ENCODE results near the gene DIAPH2.

The DIAPH2 gene

DNA sequence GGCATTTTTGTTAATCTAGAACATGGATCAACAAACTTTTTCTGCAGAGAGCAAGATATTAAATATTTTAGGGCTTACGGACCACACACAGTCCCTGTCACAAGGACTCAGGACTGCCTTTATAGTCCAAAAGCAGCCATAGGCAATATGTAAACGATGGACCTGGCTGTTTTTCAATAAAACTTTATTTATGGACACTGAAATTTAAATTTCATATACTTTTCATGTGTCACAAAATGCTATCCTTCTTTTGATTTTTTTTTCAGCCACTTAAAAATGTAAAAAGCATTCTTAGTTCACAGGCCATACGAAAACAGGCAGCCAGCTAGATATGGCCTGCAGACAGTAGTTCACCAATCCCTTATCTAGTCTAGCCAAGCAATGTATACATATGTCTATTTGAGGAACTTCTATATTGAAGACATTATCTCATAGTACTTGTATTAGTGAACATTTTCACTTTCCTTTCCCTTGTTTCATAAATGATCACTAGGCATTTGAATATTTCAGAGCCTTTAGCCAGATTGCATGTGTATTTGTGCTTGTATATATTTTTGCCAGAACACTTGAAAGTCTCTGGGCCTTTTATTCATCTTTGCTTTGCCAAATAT lies 549.9 kb downstream of the DIAPH2 start:
- TF ChIP-seq, protein P1, sequence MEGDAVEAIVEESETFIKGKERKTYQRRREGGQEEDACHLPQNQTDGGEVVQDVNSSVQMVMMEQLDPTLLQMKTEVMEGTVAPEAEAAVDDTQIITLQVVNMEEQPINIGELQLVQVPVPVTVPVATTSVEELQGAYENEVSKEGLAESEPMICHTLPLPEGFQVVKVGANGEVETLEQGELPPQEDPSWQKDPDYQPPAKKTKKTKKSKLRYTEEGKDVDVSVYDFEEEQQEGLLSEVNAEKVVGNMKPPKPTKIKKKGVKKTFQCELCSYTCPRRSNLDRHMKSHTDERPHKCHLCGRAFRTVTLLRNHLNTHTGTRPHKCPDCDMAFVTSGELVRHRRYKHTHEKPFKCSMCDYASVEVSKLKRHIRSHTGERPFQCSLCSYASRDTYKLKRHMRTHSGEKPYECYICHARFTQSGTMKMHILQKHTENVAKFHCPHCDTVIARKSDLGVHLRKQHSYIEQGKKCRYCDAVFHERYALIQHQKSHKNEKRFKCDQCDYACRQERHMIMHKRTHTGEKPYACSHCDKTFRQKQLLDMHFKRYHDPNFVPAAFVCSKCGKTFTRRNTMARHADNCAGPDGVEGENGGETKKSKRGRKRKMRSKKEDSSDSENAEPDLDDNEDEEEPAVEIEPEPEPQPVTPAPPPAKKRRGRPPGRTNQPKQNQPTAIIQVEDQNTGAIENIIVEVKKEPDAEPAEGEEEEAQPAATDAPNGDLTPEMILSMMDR (IDR thresholded peaks at IDR 0.05), result no peak

DNA sequence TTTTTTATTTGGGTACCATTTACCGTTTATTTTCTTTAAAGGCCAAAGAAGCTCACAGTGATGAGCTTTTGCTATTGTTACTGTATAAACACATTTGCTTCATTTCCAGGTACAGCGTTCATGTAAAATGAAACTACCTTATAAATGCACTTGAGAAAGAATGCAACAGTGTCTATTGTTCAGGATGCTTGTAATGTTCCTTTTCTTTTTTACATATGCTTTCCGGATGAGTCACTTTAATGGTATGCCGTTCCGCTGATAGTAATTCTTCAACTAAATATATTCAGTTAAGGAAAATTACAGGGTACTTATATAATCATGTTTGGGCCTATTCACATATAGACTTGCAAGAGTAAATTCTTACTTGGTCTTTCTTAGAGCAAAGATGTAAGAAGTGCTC lies 554.0 kb downstream of the DIAPH2 start:
- TF ChIP-seq, protein P1 (IDR thresholded peaks at IDR 0.05), result no peak

DNA sequence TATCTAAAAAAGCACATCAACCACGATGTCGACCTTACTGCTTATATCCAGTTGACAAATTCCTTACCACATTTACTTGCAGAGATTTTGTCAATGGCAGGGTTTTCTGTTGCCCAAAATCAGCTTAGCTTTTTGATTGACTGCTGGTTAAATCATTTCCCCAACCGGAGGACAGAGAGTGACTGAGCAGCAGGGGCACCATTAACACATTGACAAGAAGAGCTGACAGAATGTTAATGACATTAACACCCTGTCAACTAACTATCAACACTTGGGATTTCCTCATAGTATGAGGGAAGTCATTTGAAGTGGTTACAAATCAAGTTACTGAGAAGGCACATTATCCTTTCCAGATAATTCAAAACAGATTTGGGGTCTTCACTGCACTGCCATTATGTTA lies 567.5 kb downstream of the DIAPH2 start:
- TF ChIP-seq, protein P1 (IDR thresholded peaks at IDR 0.05), result no peak

DNA sequence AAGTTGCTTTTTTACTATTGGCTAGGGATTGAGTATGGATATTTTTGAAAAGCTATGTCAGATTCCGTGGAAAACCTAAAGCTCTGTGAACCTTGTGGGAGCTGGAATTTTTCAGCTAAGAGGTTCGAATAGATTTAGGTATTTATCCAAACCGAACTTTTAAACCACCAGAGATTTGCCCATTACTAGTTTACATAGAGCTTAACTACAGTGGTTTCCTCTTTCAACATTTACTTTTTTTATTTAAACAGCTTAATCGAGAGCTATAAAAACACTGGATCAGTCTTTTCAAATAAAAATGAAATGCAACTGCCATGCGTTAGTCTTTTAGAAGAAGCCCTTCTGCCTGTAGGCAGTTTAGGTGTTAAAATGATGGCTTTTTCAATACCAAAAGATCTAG lies 576.0 kb downstream of the DIAPH2 start:
- TF ChIP-seq, protein P1 (IDR thresholded peaks at IDR 0.05), result no peak

DNA sequence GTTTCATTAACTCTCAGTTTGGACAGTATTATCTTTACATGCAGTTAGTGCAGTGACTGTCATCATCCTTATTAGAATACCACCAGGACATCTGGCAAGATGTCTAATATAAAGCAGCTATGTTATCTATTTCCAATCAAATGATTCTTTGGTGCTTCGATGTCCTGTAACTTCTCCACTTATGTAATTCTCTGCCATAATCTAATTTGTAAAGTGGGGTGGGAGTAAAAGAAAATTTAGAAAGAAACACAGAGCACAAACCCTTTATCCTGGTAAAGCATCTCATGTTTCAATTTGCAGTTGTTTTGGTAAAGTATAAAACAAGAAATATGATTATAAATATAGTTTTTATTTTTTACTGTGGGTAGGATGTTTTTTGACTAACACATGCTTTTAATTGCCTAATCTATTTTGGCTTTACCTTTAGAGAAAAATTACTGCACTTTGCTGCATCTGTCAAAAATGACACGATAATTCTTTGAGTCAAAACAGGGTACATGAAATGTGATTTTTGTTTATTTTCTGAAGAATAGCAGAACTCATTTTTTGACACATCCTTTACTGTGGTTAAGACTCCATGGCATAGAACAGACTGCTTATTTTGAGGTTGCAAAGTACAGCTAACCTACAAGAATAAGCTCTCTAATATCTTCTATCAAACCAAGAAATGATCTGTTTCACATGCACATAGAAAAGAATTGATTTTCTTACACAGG lies 581.9 kb downstream of the DIAPH2 start:
- TF ChIP-seq, protein P1 (IDR thresholded peaks at IDR 0.05), result no peak

DNA sequence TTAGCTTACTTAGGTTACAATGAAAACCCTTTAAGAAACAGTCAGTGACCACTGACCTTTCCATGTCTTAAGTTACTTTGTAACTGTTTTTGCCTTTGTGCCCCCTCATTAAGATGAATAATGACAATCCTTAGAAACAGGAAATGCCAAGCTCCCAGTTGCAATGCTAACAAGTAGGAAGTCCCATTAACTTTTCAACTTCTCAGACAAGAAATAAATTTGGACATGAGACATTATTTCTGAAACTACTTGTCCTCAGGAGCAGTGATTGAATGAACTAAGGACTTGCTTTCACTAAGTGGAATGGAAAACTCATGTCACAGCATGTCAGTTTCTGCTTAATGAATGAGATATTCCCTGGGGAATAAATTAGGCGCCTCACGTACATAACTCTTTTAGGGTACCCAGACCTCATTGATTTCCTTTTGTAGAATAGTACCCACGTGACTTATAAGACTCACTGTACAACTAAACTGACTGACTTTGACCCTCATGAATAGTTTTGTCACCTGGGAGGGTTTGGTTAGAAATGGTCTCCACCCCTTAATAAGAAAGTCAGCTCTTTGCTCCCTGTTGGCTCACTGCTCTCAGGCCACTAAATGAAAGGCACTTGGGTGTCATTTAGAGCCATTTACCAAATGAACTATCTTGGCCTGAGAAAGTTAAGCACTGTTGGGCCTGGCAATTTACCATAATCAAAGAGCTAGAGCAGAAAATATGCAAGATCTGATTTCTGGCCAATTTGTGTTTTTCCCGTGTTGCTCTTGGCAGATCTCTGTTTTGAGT lies 582.9 kb downstream of the DIAPH2 start:
- TF ChIP-seq, protein P1 (IDR thresholded peaks at IDR 0.05), result no peak

DNA sequence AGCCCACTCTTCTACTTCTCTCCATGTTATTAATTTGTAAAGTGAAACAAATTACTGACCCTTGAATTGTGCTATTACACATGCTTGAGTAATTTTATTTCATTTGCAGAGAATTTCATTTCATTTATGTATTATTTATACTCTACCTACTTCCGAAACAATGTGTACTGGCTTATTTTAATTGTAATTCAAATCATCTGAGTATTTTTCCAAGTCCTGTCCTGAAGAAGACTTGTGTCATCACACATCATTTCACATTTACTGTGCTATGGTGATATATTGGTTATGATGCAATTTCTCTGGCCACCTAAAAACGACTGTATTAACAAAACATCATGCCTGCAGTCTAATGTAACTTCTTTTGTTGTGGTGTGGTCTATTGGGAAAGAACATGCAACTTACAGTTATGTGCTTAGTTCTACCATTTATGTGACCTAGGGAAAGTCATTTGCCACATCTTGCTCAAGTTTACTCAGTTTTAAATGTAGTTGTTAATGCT lies 583.6 kb downstream of the DIAPH2 start:
- TF ChIP-seq, protein P1 (IDR thresholded peaks at IDR 0.05), result no peak
